GM12801 (cell line): ENCODE data around the gene DBNDD1.

Experiments used
- CTCF ChIP-seq: IDR thresholded peaks from one replicate; pipeline ENCODE4 v1.5.1; 2011; ENCODE audit warnings: control low read depth; ENCODE audit not compliant: insufficient read length; ENCODE audit errors: extremely low read depth

The DBNDD1 gene

GRCh38 chr16:89999831-90000574, 19.3 kb downstream of the DBNDD1 start:
- no peak for TF ChIP-seq CTCF

DNA sequence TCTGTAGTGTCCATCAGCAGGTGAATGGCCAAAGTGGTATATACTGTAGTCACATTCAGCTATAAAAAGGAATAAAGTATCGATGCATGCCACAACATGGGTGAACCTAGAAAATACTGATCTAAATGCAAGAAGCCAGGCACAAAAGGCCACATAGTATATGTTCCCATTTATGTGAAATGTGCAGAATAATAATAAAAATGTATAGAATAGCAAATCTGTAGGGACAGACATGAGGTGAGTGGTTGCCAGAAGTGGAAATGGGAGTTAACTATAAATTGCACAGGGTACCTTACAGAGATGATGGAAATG, 23.1 kb downstream of the DBNDD1 start:
- no peak for TF ChIP-seq CTCF

- no peak for TF ChIP-seq CTCF
Measured at GRCh38 chr16:89994389-89994720, 24.9 kb downstream of the DBNDD1 start.

- no peak for TF ChIP-seq CTCF
Measured at GRCh38 chr16:89993971-89994370, 25.3 kb downstream of the DBNDD1 start.

- no peak for TF ChIP-seq CTCF
Measured at GRCh38 chr16:89993377-89993776, 25.9 kb downstream of the DBNDD1 start.

GRCh38 chr16:89990799-89991198, 28.5 kb downstream of the DBNDD1 start:
- TF ChIP-seq CTCF: no peak

- no peak for TF ChIP-seq CTCF
Measured at GRCh38 chr16:89988951-89989350, 30.3 kb downstream of the DBNDD1 start.
